ENCODE results near the gene SCO2. TPM values are rescaled to one million over a fixed set of nuclear protein-coding genes. Genes with fewer than 3 reads are reported as not detected.

Gene SCO2
- total and polyA plus RNA-seq, 9 of the 15 experiments (the other 6 are each of a cell fraction or from before 2014, with no cell fraction given), result 0.34 to 4.0 (median 1.1) TPM; not detected in 3

DNA sequence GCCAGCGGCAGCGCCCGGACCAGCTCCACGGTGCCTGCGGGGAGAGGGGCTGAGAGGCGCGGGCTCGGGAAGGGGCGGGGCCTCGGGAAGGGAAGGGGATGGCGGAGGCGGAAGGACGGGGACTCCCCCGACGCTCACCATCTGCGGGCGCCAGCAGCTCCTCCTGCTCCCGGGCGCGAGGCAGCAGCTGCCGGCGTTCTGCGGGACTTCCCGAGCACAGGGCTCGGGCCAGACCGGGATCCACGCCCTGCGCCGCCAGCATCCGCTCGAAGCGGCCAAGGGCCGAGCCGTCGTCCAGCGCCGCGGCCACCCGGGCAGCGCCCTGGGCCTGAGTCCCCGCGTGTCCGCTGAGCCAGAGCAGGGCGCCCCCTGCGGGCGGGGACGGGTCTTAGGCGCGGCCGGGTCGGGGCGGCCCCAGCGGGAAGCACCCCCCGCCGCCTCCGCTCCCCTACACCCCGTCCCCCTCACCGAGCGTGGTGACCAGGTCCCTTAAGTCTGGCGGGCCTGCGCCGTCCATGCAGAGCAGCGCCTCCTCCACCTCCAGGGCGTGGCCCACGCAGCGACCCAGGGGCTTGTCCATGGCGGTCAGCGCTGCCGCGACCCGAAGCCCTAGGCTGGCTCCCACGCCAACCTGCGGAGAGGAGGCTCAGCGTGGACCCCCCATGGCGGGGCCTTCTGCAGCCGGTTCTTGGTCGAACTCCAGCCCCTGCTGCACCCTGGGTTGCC lies 873 bp upstream of the SCO2 start (continued):
- TF ChIP-seq TEAD1 (CRISPR knock-in tag; IDR thresholded peaks at IDR 0.05) (no peak), ZNF695 (CRISPR knock-in tag; IDR thresholded peaks at IDR 0.05) (no peak), NCOA1 (IDR thresholded peaks at IDR 0.05; ENCODE audit: low read depth) (no peak), STAG1 (CRISPR knock-in tag; IDR thresholded peaks at IDR 0.05; ENCODE audit: borderline replicate concordance) (no peak), STAT5B (CRISPR knock-in tag; IDR thresholded peaks at IDR 0.05) (no peak), EP300 (IDR thresholded peaks at IDR 0.05; ENCODE audit: low read length) (no peak), TAF7 (tag; IDR thresholded peaks at IDR 0.05) (no peak), SNRNP70 (optimal IDR thresholded peaks at IDR 0.05; ENCODE audit: low read depth, low read length) (no peak), ZNF24 (IDR thresholded peaks at IDR 0.05) (no peak), SAP30 (IDR thresholded peaks at IDR 0.05; ENCODE audit: borderline replicate concordance, insufficient read depth, low read depth, low read length, poor library complexity, severe bottlenecking) (no peak), TRIM24 (IDR thresholded peaks at IDR 0.05) (no peak), ZNF778 (CRISPR knock-in tag; IDR thresholded peaks at IDR 0.05) (no peak), TAF9B (IDR thresholded peaks at IDR 0.05; ENCODE audit: partially characterized antibody) (no peak), PTBP1 (IDR thresholded peaks at IDR 0.05; ENCODE audit: low read depth, low read length) (0 out of 2 replicates have a peak, but pooled peaks have one; percentile 19), SMAD3 (CRISPR knock-in tag; conservative IDR thresholded peaks at IDR 0.05) (no peak), SAFB (IDR thresholded peaks at IDR 0.05; ENCODE audit: borderline replicate concordance, low read depth, low read length) (peak; percentile 97)
- TF ChIP-seq, protein P1, sequence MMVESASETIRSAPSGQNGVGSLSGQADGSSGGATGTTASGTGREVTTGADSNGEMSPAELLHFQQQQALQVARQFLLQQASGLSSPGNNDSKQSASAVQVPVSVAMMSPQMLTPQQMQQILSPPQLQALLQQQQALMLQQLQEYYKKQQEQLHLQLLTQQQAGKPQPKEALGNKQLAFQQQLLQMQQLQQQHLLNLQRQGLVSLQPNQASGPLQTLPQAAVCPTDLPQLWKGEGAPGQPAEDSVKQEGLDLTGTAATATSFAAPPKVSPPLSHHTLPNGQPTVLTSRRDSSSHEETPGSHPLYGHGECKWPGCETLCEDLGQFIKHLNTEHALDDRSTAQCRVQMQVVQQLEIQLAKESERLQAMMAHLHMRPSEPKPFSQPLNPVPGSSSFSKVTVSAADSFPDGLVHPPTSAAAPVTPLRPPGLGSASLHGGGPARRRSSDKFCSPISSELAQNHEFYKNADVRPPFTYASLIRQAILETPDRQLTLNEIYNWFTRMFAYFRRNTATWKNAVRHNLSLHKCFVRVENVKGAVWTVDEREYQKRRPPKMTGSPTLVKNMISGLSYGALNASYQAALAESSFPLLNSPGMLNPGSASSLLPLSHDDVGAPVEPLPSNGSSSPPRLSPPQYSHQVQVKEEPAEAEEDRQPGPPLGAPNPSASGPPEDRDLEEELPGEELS (CRISPR knock-in tag; IDR thresholded peaks at IDR 0.05; ENCODE audit: borderline replicate concordance), result no peak
- TF ChIP-seq, protein P2, sequence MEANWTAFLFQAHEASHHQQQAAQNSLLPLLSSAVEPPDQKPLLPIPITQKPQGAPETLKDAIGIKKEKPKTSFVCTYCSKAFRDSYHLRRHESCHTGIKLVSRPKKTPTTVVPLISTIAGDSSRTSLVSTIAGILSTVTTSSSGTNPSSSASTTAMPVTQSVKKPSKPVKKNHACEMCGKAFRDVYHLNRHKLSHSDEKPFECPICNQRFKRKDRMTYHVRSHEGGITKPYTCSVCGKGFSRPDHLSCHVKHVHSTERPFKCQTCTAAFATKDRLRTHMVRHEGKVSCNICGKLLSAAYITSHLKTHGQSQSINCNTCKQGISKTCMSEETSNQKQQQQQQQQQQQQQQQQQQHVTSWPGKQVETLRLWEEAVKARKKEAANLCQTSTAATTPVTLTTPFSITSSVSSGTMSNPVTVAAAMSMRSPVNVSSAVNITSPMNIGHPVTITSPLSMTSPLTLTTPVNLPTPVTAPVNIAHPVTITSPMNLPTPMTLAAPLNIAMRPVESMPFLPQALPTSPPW (CRISPR knock-in tag; IDR thresholded peaks at IDR 0.05), result peak; percentile 69
- TF ChIP-seq, protein P3, sequence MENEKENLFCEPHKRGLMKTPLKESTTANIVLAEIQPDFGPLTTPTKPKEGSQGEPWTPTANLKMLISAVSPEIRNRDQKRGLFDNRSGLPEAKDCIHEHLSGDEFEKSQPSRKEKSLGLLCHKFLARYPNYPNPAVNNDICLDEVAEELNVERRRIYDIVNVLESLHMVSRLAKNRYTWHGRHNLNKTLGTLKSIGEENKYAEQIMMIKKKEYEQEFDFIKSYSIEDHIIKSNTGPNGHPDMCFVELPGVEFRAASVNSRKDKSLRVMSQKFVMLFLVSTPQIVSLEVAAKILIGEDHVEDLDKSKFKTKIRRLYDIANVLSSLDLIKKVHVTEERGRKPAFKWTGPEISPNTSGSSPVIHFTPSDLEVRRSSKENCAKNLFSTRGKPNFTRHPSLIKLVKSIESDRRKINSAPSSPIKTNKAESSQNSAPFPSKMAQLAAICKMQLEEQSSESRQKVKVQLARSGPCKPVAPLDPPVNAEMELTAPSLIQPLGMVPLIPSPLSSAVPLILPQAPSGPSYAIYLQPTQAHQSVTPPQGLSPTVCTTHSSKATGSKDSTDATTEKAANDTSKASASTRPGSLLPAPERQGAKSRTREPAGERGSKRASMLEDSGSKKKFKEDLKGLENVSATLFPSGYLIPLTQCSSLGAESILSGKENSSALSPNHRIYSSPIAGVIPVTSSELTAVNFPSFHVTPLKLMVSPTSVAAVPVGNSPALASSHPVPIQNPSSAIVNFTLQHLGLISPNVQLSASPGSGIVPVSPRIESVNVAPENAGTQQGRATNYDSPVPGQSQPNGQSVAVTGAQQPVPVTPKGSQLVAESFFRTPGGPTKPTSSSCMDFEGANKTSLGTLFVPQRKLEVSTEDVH (IDR thresholded peaks at IDR 0.05; ENCODE audit: low read depth, partially characterized antibody), result no peak
- TF ChIP-seq, protein P4, sequence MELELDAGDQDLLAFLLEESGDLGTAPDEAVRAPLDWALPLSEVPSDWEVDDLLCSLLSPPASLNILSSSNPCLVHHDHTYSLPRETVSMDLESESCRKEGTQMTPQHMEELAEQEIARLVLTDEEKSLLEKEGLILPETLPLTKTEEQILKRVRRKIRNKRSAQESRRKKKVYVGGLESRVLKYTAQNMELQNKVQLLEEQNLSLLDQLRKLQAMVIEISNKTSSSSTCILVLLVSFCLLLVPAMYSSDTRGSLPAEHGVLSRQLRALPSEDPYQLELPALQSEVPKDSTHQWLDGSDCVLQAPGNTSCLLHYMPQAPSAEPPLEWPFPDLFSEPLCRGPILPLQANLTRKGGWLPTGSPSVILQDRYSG (tag; conservative IDR thresholded peaks at IDR 0.05; ENCODE audit: low read depth), result no peak
